Endodermal cell (in vitro differentiated cells): Measurements from ENCODE around the gene BCL11A. TPM values are rescaled to one million over a fixed set of nuclear protein-coding genes. Genes with fewer than 3 reads are reported as not detected.

ENCODE experiments used
- DNase-seq: peaks from one replicate; pipeline ENCODE4 v3.0.0-alpha.2; 2017
- H3K27ac ChIP-seq: 2 replicates; pipeline ENCODE4 v1.5.1; 2013; ENCODE audit warnings: mild to moderate bottlenecking, low read depth, low read length, moderate library complexity
- H3K27me3 ChIP-seq: 2 replicates; pipeline ENCODE4 v1.6.1; 2013; ENCODE audit warnings: mild to moderate bottlenecking, low read length, moderate library complexity; ENCODE audit not compliant: insufficient read depth, control insufficient read depth, poor library complexity, severe bottlenecking
- H3K36me3 ChIP-seq: 2 replicates; pipeline ENCODE4 v1.7.0; 2013; ENCODE audit warnings: mild to moderate bottlenecking, low read length, moderate library complexity; ENCODE audit not compliant: control insufficient read depth, insufficient read depth
- H3K4me1 ChIP-seq: one replicate; pipeline ENCODE4 v1.7.0; 2013; ENCODE audit warnings: low read length; ENCODE audit not compliant: control insufficient read depth, insufficient read depth
- H3K4me3 ChIP-seq: 2 replicates; pipeline ENCODE4 v1.5.1; 2013; ENCODE audit warnings: mild to moderate bottlenecking, low read length, moderate library complexity
- H3K9ac ChIP-seq: 2 replicates; pipeline ENCODE4 v1.6.1; 2013; ENCODE audit warnings: mild to moderate bottlenecking, low read length, moderate library complexity; ENCODE audit not compliant: poor library complexity, severe bottlenecking; ENCODE audit errors: extremely low read depth
- H3K9me3 ChIP-seq: 2 replicates; pipeline ENCODE4 v1.6.1; 2013; ENCODE audit warnings: mild to moderate bottlenecking, low read length, moderate library complexity; ENCODE audit not compliant: control insufficient read depth
- H3K27ac Mint-ChIP-seq: 2 replicates; pipeline ENCODE4 v1.8.0; 2020; ENCODE audit warnings: mixed read lengths
- H3K27me3 Mint-ChIP-seq: 2 replicates; pipeline ENCODE4 v1.8.0; 2021; ENCODE audit warnings: mild to moderate bottlenecking, mixed read lengths; ENCODE audit not compliant: insufficient read depth
- H3K36me3 Mint-ChIP-seq: 2 replicates; pipeline ENCODE4 v1.8.0; 2020; ENCODE audit warnings: low read depth, mixed read lengths
- H3K4me1 Mint-ChIP-seq: 2 replicates; pipeline ENCODE4 v1.8.0; 2020; ENCODE audit warnings: mixed read lengths
- H3K4me3 Mint-ChIP-seq: 2 replicates; pipeline ENCODE4 v1.8.0; 2020; ENCODE audit warnings: mild to moderate bottlenecking, moderate library complexity, mixed read lengths
- H3K9me3 Mint-ChIP-seq: 2 replicates; pipeline ENCODE4 v1.8.0; 2020; ENCODE audit warnings: mild to moderate bottlenecking, mixed read lengths
- CTCF ChIP-seq: fragments of 200-600 bp; sonication (generic); conservative IDR thresholded peaks from 2 replicates; pipeline ENCODE4 v1.5.0; 2021; ENCODE audit warnings: antibody characterized with exemption, mild to moderate bottlenecking
- WGBS, 2 experiments: methylation state at CpG; one replicate each; pipeline versions ENCODE4 v1.1.5 to v1.1.7; 2013; ENCODE audit warnings: missing lambda C conversion rate in 2 of 2, mixed read lengths in 1 of 2; ENCODE audit not compliant: insufficient coverage in 1 of 2, insufficient read length in 1 of 2; 5-methylcytosine and 5-hydroxymethylcytosine counted together
- total RNA-seq, 2 donors: library from RNA; stranded (reverse); fragmentation: NEBNext Ultra II Directional in 1 of 2; extraction: Animal tissue kit (Norgen Biotek cat#: 25700) in 1 of 2; gene quantifications; 2 replicates in 1 of 2; 3 replicates in 1 of 2; pipeline ENCODE4 v1.2.1, GENCODE V29; 2021

Gene BCL11A
- total RNA-seq, 2 donors from 2014 or later: 14.7 to 16.3 TPM

GRCh38 chr2:60480089-60480773 is 73.2 kb downstream of the BCL11A start:
- Histone ChIP-seq H3K27me3 (peaks cover 72% of the 10 kb centered on the region), H3K27ac (peak overlapping the region; percentile 20), H3K4me3 (no peak overlapping the region), H3K9ac (no peak overlapping the region), H3K4me1 (peaks cover 7% of the 10 kb centered on the region), H3K36me3 (no peaks in the 10 kb centered on the region), H3K9me3 (no peaks in the 10 kb centered on the region)
- peaks cover 53% of the 10 kb centered on the region for H3K4me1 Mint-ChIP-seq
- no peak for TF ChIP-seq CTCF
- H3K4me3 Mint-ChIP-seq: no peak overlapping the region
- H3K36me3 Mint-ChIP-seq: peaks cover 2% of the 10 kb centered on the region
- no peaks in the 10 kb centered on the region for H3K9me3 Mint-ChIP-seq
- 93 to 94% methylated on average over 3 to 4 of the region's 4 CpGs for WGBS, 2 experiments
- H3K27me3 Mint-ChIP-seq: peaks cover 93% of the 10 kb centered on the region
- peak; percentile 39 for DNase-seq
- no peak overlapping the region for H3K27ac Mint-ChIP-seq

DNA sequence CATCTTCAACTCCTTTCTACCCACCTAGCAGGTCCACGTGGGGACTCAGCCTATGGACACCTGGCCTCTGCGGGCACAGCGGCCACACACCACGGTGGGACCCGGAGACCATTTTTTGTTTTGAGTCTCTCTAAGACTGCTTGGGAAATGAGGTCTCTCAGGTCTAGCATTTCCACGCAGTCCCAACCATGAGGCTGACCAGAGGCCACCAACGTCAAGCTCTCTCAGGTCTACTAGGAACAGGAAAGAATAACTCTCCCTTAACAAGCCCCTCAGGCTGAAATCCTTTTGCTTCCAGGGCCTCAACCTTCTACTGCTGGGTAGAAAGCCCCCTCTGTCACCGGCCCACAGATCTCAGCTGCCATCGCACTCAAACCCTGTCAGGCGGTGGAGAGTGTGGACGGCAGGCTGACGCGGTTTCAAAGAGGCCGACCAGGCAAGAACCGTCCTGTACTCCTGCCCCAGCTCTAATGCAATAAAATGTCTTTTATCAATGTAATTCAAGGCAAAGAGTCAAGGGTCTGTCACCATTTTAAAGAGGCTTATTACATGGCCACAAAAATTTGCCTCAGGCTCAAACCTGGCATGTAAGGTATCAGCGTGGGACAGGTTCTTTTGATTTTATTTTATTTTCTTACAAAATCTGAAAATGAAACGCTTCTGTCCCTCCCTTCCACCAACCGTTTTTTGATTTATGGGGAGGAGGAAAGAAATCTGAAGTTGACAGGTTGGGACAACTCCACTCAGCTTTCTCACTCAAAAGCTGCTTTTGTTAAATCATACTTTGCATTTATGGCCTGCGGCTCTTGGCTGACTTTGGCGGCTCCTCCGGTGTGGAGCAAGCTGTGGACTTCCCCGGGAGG is 74.0 kb downstream of the BCL11A start:
- H3K27me3 ChIP-seq: peaks cover 80% of the 10 kb centered on the region
- H3K4me1 ChIP-seq: peaks cover 7% of the 10 kb centered on the region
- Mint-ChIP-seq H3K9me3 (no peaks in the 10 kb centered on the region), H3K27ac (no peak overlapping the region), H3K4me1 (peaks cover 60% of the 10 kb centered on the region), H3K4me3 (no peak overlapping the region), H3K27me3 (peaks cover 99% of the 10 kb centered on the region), H3K36me3 (peaks cover 2% of the 10 kb centered on the region)
- no peak overlapping the region for H3K4me3 ChIP-seq
- H3K9me3 ChIP-seq: no peaks in the 10 kb centered on the region
- no peaks in the 10 kb centered on the region for H3K36me3 ChIP-seq
- no peak for TF ChIP-seq CTCF
- WGBS, 2 experiments: 92 to 93% methylated on average over 17 to 22 of the region's 22 CpGs
- H3K9ac ChIP-seq: no peak overlapping the region
- peak overlapping the region; percentile 20 for H3K27ac ChIP-seq
- peak; percentile 33 for DNase-seq

DNA sequence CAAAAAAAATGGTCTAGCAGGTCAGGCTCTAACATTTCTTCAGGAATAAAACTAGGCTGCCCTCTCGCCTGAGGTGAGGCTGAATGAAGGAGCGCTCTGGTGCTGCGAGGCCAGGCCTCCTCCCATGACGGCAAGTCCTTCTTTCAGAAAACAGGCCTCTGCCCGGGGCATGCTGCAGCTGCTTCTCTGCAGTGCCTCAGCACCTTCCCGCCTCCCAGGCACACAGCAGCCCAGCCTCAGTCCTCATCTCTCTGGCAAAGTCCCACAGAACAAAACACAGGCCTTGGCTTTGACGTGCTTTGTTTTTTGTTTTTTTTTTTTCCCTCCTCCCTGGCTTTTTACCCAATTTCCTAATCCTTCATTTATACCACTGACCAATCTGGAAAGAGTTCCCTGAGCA is 74.8 kb downstream of the BCL11A start:
- peak; percentile 38 for DNase-seq
- 90 to 91% methylated on average over 6 to 7 of the region's 7 CpGs for WGBS, 2 experiments

More for the DNA sequence above, 74.8 kb downstream of the BCL11A start:
- no peak for TF ChIP-seq CTCF
- no peaks in the 10 kb centered on the region for H3K9me3 Mint-ChIP-seq
- H3K4me3 Mint-ChIP-seq: no peak overlapping the region
- H3K4me1 Mint-ChIP-seq: peaks cover 64% of the 10 kb centered on the region
- no peaks in the 10 kb centered on the region for H3K36me3 ChIP-seq
- no peak overlapping the region for H3K27ac Mint-ChIP-seq
- H3K27me3 ChIP-seq: peaks cover 78% of the 10 kb centered on the region
- peaks cover 10% of the 10 kb centered on the region for H3K4me1 ChIP-seq
- no peaks in the 10 kb centered on the region for H3K9me3 ChIP-seq
- H3K27ac ChIP-seq: no peak overlapping the region
- no peak overlapping the region for H3K4me3 ChIP-seq
- H3K27me3 Mint-ChIP-seq: peaks cover 97% of the 10 kb centered on the region
- H3K36me3 Mint-ChIP-seq: peaks cover 2% of the 10 kb centered on the region
- H3K9ac ChIP-seq: no peak overlapping the region
